K562 (cell line): ENCODE measurements around the gene SLC9A7. TPM values are rescaled to one million over a fixed set of nuclear protein-coding genes. Genes with fewer than 3 reads are reported as not detected.

ENCODE experiments used
- ATAC-seq: fragments of 200-7000 bp; cut with Tn5 transposase; 3 replicates; pipeline ENCODE4 v1.9.1; 2020; ENCODE audit warnings: moderate library complexity
- BruUV-seq: library from RNA; stranded (reverse); fragments of 400-500 nt; replicated peaks from 2 replicates; lab custom pipeline; 2021; lab: Mats Ljungman, UMichigan
- CTCF ChIA-PET: fragments of 300-600 bp; formaldehyde crosslinking; extraction: SDS; loops from one replicate; lab custom pipeline; 2021; ENCODE audit warnings: low intra/inter-chr PET ratio; lab: Yijun Ruan, JAX
- POLR2A ChIA-PET: fragments of 300-600, 350-650 bp; sonication (Branson Sonifier 250); formaldehyde crosslinking; extraction: SDS; loops from one replicate; lab custom pipeline; 2021; ENCODE audit warnings: antibody characterized with exemption, inconsistent platforms; lab: Yijun Ruan, JAX
- DNase-seq, 4 experiments: peaks; one replicate each; pipeline versions ENCODE4 v3.0.0 to v3.0.0-alpha.2; 2011 to 2018; ENCODE audit warnings: low spot score in 3 of 4, mixed read lengths in 3 of 4; ENCODE audit errors: extremely low read depth in 1 of 4
- FAIRE-seq: peaks from 2 replicates; lab custom pipeline; 2011; peaks lifted over from hg19 to GRCh38; lab: Jason Lieb, UNC
- H2AFZ ChIP-seq: 2 replicates; pipeline ENCODE4 v1.6.0; 2011; ENCODE audit warnings: low read depth, low read length, control low read depth, inconsistent platforms
- H3K27ac ChIP-seq: fragments of 200-600 bp; 3 replicates; pipeline ENCODE4 v1.8.0; 2011; ENCODE audit warnings: low read depth, mild to moderate bottlenecking, control low read depth, inconsistent platforms, low read length, moderate library complexity, mixed read lengths; ENCODE audit errors: extremely low read depth
- H3K27me3 ChIP-seq, 2 experiments: fragments of 300-600 bp in 1 of 2; 2 replicates in 1 of 2; 3 replicates in 1 of 2; pipeline versions ENCODE4 v1.6.0 to v1.8.0; 2011; ENCODE audit warnings: inconsistent platforms in 2 of 2, low read length in 2 of 2, mild to moderate bottlenecking in 1 of 2, mixed read lengths in 1 of 2, moderate library complexity in 1 of 2; ENCODE audit not compliant: control insufficient read depth in 2 of 2, insufficient read depth in 2 of 2
- H3K36me3 ChIP-seq: fragments of 300-600 bp; 3 replicates; pipeline ENCODE4 v1.8.0; 2011; ENCODE audit warnings: mild to moderate bottlenecking, low read length, inconsistent platforms; ENCODE audit not compliant: control insufficient read depth, insufficient read depth
- H3K4me1 ChIP-seq, 2 experiments: fragments of 200-600 bp in 1 of 2; replicated peaks in 1 of 2; 2 replicates in 1 of 2; 3 replicates in 1 of 2; pipeline versions ENCODE4 v1.5.1 to v1.8.0; 2011; ENCODE audit warnings: inconsistent platforms in 2 of 2, low read length in 2 of 2, mild to moderate bottlenecking in 1 of 2, mixed read lengths in 1 of 2, moderate library complexity in 1 of 2; ENCODE audit not compliant: control insufficient read depth in 2 of 2, insufficient read depth in 2 of 2
- H3K4me2 ChIP-seq: 2 replicates; pipeline ENCODE4 v1.6.1; 2011; ENCODE audit warnings: low read length, control low read depth, inconsistent platforms, mixed read lengths; ENCODE audit not compliant: insufficient read depth
- H3K4me3 ChIP-seq: fragments of 200-600 bp; sonication (generic), shearing (Covaris generic); 2 replicates; pipeline ENCODE4 v1.5.1; 2016; ENCODE audit warnings: control low read depth, inconsistent platforms
- H3K79me2 ChIP-seq: fragments of 200-600 bp; 3 replicates; pipeline ENCODE4 v1.8.0; 2011; ENCODE audit warnings: low read length, inconsistent platforms; ENCODE audit not compliant: control insufficient read depth, insufficient read depth
- H3K9ac ChIP-seq, 2 experiments: 2 replicates each; pipeline versions ENCODE4 v1.6.0 to v1.6.1; 2011; ENCODE audit warnings: low read depth in 2 of 2, low read length in 2 of 2, control low read depth in 1 of 2, inconsistent platforms in 1 of 2, mild to moderate bottlenecking in 1 of 2, mixed read lengths in 1 of 2; ENCODE audit not compliant: insufficient read depth in 1 of 2
- H3K9me1 ChIP-seq: one replicate; pipeline ENCODE4 v1.6.0; 2011; ENCODE audit warnings: inconsistent platforms, mild to moderate bottlenecking, low read length, moderate library complexity; ENCODE audit not compliant: control insufficient read depth, insufficient read depth
- H3K9me3 ChIP-seq: replicated peaks from 2 replicates; pipeline ENCODE4 v1.5.1; 2011; ENCODE audit warnings: low read depth, low read length, inconsistent platforms; ENCODE audit not compliant: control insufficient read depth, insufficient read depth
- H4K20me1 ChIP-seq: replicated peaks from 2 replicates; pipeline ENCODE4 v1.6.1; 2011; ENCODE audit warnings: low read length, inconsistent platforms, mixed read lengths; ENCODE audit not compliant: control insufficient read depth, insufficient read depth
- ELF2 ChIP-seq: fragments of 250-450 bp; sonication (Bioruptor Pico); IDR thresholded peaks from 2 replicates; pipeline ENCODE4 v1.5.0; 2021; ENCODE audit warnings: mild to moderate bottlenecking
- FOXJ3 ChIP-seq: sonication (generic); formaldehyde crosslinking; IDR thresholded peaks from 2 replicates; pipeline ENCODE4 v1.4.0; 2020; ENCODE audit warnings: mild to moderate bottlenecking, missing genetic modification reagents
- GATAD2A ChIP-seq: fragments of 450-650 bp; IDR thresholded peaks from 2 replicates; pipeline ENCODE4 v1.6.1; 2017
- MTA3 ChIP-seq: fragments of 450-650 bp; formaldehyde crosslinking; IDR thresholded peaks from 2 replicates; pipeline ENCODE4 v1.6.1; 2017; ENCODE audit warnings: mild to moderate bottlenecking, borderline replicate concordance
- NR2C1 ChIP-seq, 2 experiments: fragments of 450-650 bp; IDR thresholded peaks; 2 replicates each; pipeline ENCODE4 v1.6.1; 2017; ENCODE audit warnings: mild to moderate bottlenecking in 2 of 2, antibody characterized with exemption in 1 of 2, inconsistent platforms in 1 of 2, missing compliant biosample characterization in 1 of 2, missing genetic modification characterization in 1 of 2
- SMAD1 ChIP-seq: fragments of 150-350 bp; IDR thresholded peaks from 2 replicates; pipeline ENCODE4 v1.6.1; 2014; ENCODE audit warnings: low read length, low read depth; ENCODE audit not compliant: partially characterized antibody
- SMAD2 ChIP-seq: fragments of 150-350 bp; IDR thresholded peaks from 2 replicates; pipeline ENCODE4 v1.6.1; 2014; ENCODE audit warnings: low read depth, mild to moderate bottlenecking, low read length
- TFAP4 ChIP-seq: sonication (generic); formaldehyde crosslinking; IDR thresholded peaks from 2 replicates; pipeline ENCODE4 v1.8.0; 2022; ENCODE audit warnings: missing genetic modification reagents, mild to moderate bottlenecking, moderate library complexity, borderline replicate concordance
- ZNF224 ChIP-seq: sonication (generic); formaldehyde crosslinking; IDR thresholded peaks from 2 replicates; pipeline ENCODE4 v1.8.0; 2022; ENCODE audit warnings: mild to moderate bottlenecking, missing genetic modification reagents
- ZNF511 ChIP-seq: sonication (generic); formaldehyde crosslinking; IDR thresholded peaks from 2 replicates; pipeline ENCODE4 v1.8.0; 2022; ENCODE audit warnings: mild to moderate bottlenecking, missing genetic modification reagents
- ZNF592 ChIP-seq: fragments of 450-650 bp; IDR thresholded peaks from 2 replicates; pipeline ENCODE4 v1.6.1; 2017; ENCODE audit warnings: antibody characterized with exemption, mild to moderate bottlenecking
- WGBS: fragments of 100-300 bp; shearing (Covaris generic); methylation state at CpG from one replicate; pipeline ENCODE4 v1.1.6; 2016; ENCODE audit warnings: low coverage, mixed read lengths; ENCODE audit not compliant: insufficient coverage; ENCODE audit errors: missing lambda C conversion rate; 5-methylcytosine and 5-hydroxymethylcytosine counted together
- in situ Hi-C: fragments of 300-500 bp; cut with MboI; formaldehyde crosslinking; loops from 4 replicates; pipeline ENCODE4 v1.15.0; 2018; ENCODE audit warnings: inconsistent platforms, mixed read lengths
- intact Hi-C: fragments of 100-400 bp; cut with micrococcal nuclease; formaldehyde crosslinking; loops from 2 replicates; pipeline ENCODE4 v1.14.2; 2022
- polyA plus RNA-seq, 8 experiments: library from polyadenylated mRNA; depleted of rRNA in 4 of 8; stranded (reverse) in 5 of 8; unstranded in 3 of 8; fragments of >200 nt; fragmentation: Nextera tagmentation in 2 of 8; fragmentation: Illumina TruSeq in 1 of 8; extraction: Ambion mirVana in 2 of 8; extraction: Trizol in 1 of 8; gene quantifications; 2 replicates each; pipeline versions ENCODE4 v1.2.1 to v1.2.3, GENCODE V29; 2011 to 2014; ENCODE audit warnings: inconsistent platforms in 1 of 8, missing spikeins in 1 of 8
- total RNA-seq, 7 experiments: library from RNA; depleted of rRNA in 6 of 7; stranded (reverse); fragments of >200 nt in 6 of 7; fragmentation: Illumina TruSeq in 2 of 7; extraction: Trizol in 2 of 7; gene quantifications; 2 replicates each; pipeline versions ENCODE4 v1.2.1 to v1.2.3, GENCODE V29; 2011 to 2021; ENCODE audit warnings: low replicate concordance in 1 of 7

Gene SLC9A7
- total and polyA plus RNA-seq, 9 of the 15 experiments (the other 6 are each of a cell fraction or from before 2014, with no cell fraction given): 0.04 to 0.13 (median 0.09) TPM; not detected in 5

GRCh38 chrX:46582966-46583365, 176.0 kb downstream of the SLC9A7 start:
- ATAC-seq (no peak), FAIRE-seq (no peak), DNase-seq (no peak)
- Histone ChIP-seq H3K36me3 (no peaks in the 10 kb centered on the region), H3K4me3 (no peak overlapping the region), H3K27me3 (no peaks in the 10 kb centered on the region), H3K4me2 (no peak overlapping the region), H3K9ac (no peak overlapping the region), H3K79me2 (no peaks in the 10 kb centered on the region), H3K27ac (no peak overlapping the region), H3K9me3 (no peaks in the 10 kb centered on the region), H2AFZ (no peak overlapping the region), H3K9me1 (no peaks in the 10 kb centered on the region), H3K4me1 (no peaks in the 10 kb centered on the region; a peak in 1 of 5 replicates), H4K20me1 (no peaks in the 10 kb centered on the region)
- ChIA-PET POLR2A (no interaction called here), CTCF (no interaction called here)
- TF ChIP-seq MTA3 (no peak), GATAD2A (no peak)
- 0% methylated on average over 1 of the region's 1 CpG for WGBS
- BruUV-seq: no TSS peak
- in situ Hi-C loops: no loop called here
- intact Hi-C loops: no loop called here

GRCh38 chrX:46582325-46582724, 176.6 kb downstream of the SLC9A7 start:
- no peak for ATAC-seq
- Histone ChIP-seq H3K9me1 (no peaks in the 10 kb centered on the region), H3K27ac (no peak overlapping the region), H3K27me3 (no peaks in the 10 kb centered on the region), H4K20me1 (no peaks in the 10 kb centered on the region), H2AFZ (no peak overlapping the region), H3K9me3 (no peaks in the 10 kb centered on the region), H3K4me3 (no peak overlapping the region), H3K4me2 (no peak overlapping the region), H3K79me2 (no peaks in the 10 kb centered on the region), H3K9ac (no peak overlapping the region), H3K36me3 (no peaks in the 10 kb centered on the region), H3K4me1 (no peaks in the 10 kb centered on the region; a peak in 1 of 5 replicates)
- in situ Hi-C loops: no loop called here
- DNase-seq: no peak
- FAIRE-seq: no peak
- ChIA-PET CTCF (no interaction called here), POLR2A (no interaction called here)
- intact Hi-C loops: no loop called here
- WGBS: 0% methylated on average over 3 of the region's 3 CpGs
- no TSS peak for BruUV-seq
- TF ChIP-seq NR2C1 (IDR thresholded peaks at IDR 0.05) (no peak), NR2C1 (tag; IDR thresholded peaks at IDR 0.05) (no peak), SMAD2 (no peak), ELF2 (CRISPR knock-in tag) (no peak), TFAP4 (no peak), FOXJ3 (CRISPR knock-in tag) (no peak), ZNF511 (CRISPR knock-in tag) (no peak), SMAD1 (no peak), ZNF592 (no peak), ZNF224 (CRISPR knock-in tag) (no peak)
